NCI-H526 treated with DMSO at 0.1 percent for 48 hours (cell line): ENCODE results near the gene GRK6.
A peak's percentile ranks its signal among the peaks of the same experiment; 100 is the strongest.

Source experiments
- DNase-seq: peaks from one replicate; lab custom pipeline; 2025; lab: John Stamatoyannopoulos, UW

The GRK6 gene

GRCh38 chr5:177425801-177426565 lies 493 bp upstream of the GRK6 start:
- peak; percentile 97 for DNase-seq

- no peak for DNase-seq
These were observed 841 bp downstream of the GRK6 start for GRCh38 chr5:177427211-177427822.

- DNase-seq = no peak
These were observed 1.6 kb downstream of the GRK6 start for GRCh38 chr5:177427919-177428573.

DNA sequence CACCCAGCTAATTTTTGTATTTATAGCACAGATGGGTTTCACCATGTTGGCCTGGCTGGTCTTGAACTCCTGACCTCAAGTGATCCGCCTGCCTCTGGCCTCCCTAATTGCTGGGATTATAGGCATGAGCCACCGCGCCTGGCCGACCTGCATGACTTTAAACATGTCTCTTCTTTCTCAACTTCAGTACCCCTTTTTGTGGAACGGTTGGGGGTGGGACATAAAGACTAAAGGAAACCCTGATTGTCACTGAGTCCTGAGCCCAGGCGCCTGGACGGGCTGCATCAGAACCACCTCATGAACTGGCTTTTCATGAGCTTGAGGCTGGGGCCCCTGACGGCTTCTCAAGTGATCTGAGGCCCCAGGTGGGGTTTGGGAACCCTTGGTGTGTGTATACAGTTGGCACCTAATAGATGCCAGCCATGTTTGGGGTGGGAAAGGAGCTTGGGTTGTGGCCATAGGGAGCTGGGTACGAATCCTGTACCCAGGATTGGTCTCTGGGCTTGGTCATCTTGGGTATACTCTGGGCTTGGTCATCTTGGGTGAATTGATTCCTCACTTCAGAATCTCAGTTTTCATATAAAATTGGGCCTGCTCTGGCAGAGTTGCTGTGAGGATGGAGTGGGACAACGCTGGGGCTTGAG lies 2.2 kb downstream of the GRK6 start:
- no peak for DNase-seq

DNA sequence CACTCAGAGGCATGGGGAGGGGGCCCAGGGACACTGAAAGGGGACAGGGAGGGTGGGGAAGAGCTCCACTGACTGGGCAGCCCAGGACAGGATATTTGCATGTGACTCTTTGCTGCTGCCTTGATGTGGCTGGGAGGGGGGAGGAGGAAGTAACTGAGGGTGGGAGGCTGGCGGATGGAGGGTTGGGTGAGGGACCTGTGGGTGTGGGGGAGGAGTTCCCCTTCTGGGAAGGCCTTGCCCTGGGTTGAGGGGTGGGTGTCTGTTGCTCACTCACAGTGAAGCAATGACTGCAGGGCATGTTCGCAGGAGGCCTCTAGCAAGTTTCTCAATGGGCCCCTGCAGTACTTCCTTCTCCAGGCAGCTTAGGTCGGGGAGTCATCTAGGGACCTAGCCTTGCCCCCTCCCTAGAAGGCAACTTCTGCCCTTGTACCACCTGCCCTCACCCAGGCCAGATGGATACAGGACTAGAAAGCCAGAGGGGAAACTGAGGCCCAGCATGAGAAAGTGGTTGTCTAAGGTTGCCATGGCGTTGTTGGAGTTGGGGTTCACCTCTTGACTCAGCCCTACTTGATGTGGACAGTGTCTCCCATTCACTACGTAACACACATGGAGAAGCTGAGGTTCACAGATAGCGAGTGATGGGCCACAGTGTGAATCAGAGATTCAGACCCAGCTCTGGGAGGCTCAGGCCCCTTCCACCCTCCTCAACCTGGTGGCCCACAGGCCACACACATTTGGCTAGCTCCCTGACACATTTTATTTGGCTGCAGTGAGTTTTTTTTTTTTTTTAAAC lies 3.0 kb downstream of the GRK6 start:
- DNase-seq = no peak

DNA sequence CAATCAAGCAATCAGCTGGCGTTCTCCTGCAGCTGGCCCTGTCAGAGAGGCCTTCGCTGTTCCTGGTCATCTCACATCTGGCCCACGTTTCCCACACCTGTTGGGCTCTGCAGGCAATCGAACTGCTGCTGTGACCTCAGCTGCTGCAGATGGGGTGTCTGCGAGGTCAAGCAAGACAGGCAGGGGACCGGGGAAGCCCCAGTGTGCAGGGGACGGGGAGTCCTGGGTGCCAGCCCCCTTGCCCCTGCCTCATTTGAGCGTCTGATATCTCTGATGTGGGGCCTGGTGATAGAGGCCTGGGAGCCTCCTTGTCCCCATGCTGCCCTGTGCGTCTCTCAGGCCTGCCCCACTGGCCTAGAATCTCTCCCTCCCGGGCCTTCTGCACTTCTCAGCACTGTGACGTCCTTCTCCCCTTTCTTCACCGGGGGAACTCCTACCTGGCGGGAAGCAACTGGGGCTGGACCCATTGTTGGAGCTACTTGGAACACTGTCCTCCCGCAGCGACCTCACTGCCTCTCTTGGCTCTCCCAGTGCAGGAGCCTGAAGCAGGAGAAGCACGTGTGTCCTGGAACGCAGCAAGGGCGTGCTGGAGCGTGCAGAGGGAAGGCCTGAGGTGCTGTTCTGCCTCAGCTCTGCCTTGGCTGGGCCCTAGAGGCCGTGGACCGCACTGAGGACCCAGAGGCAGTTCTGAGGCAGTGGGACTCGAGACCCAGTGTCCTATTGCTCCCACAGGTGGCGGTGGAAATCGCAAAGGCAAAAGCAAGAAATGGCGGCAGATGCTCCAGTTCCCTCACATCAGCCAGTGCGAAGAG lies 3.9 kb downstream of the GRK6 start:
- DNase-seq = no peak

GRCh38 chr5:177430972-177431316 lies 4.5 kb downstream of the GRK6 start:
- DNase-seq = no peak

- no peak for DNase-seq
These were observed 5.1 kb downstream of the GRK6 start for GRCh38 chr5:177431317-177432142.

GRCh38 chr5:177432143-177432838 lies 5.8 kb downstream of the GRK6 start:
- DNase-seq = no peak

GRCh38 chr5:177432839-177433657 lies 6.6 kb downstream of the GRK6 start:
- DNase-seq = no peak

GRCh38 chr5:177433658-177434217 lies 7.3 kb downstream of the GRK6 start:
- DNase-seq = no peak

- DNase-seq = no peak
These were observed 8.0 kb downstream of the GRK6 start for GRCh38 chr5:177434437-177434836.

DNA sequence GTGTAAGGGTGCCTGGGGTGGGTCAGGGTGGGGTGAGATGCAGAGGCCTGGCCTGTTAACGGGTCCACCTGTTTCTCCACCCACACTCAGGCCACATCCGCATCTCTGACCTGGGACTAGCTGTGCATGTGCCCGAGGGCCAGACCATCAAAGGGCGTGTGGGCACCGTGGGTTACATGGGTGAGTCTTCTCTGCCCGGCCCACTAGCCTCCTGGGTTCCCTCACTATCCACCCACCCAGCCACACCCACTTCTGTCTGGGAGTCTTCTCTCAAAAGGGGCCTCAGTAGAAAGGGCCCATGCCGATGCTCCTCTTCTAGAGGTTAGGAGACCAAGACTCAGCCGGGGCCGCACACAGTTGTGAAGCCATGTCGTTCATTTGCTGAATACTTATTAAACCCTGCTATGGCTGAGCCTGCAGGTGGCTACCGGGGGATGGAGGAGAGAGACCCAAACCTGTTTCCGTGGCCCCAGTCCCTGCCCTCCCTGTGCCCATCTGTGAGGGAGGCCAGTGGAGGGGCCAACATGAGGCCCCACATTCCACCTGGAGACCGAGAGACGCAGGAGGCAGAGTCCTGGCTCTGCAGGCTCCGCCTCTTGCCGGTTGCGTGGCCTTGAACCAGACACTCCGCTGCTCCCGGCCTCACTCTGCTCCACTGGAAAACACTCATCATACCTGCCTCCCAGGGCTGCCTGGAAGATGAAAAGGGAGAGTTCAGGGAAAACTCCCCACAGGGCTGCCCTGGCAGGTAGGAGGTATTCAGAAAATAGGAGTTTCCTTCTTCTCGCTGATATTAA lies 8.7 kb downstream of the GRK6 start:
- DNase-seq = no peak

GRCh38 chr5:177435847-177436536 lies 9.5 kb downstream of the GRK6 start:
- DNase-seq = no peak

- no peak for DNase-seq
These were observed 11.1 kb downstream of the GRK6 start for GRCh38 chr5:177437623-177438022.

DNA sequence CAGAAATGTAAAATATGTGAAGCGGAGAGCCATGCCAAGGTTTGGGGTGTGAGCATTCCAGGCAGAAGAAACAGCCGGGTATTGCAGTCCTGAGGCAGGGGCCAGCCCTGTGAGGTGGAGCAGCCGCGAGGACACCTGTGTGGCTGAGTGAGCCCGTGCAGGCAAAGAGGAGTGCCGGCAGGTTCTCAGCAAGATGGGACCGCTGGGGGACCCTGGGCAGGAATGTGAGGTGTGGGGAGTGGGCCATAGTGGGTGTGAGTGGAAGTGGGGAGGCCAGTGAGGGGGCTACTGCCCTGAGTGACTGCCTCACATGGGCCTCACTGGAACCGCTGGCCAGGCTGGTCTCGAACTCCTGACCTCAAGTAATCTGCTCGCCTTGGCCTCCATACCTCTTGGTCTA lies 12.0 kb downstream of the GRK6 start:
- no peak for DNase-seq

- DNase-seq = no peak
These were observed 13.1 kb downstream of the GRK6 start for GRCh38 chr5:177439518-177440053.
